NT2/D1 (cell line): Measurements from ENCODE around the gene PLTP.
"Not testable (repeated sequence)": the region's sequence is repeated elsewhere in the genome, so short reads cannot be mapped to it uniquely, and the experiment has no call there.

Experiments used
- DNase-seq: peaks from one replicate; pipeline ENCODE4 v3.0.0-alpha.2; 2011; ENCODE audit warnings: low read depth, low spot score
- H3K27me3 ChIP-seq: 2 replicates; pipeline ENCODE4 v1.6.0; 2011; ENCODE audit warnings: mild to moderate bottlenecking; ENCODE audit not compliant: insufficient read length, insufficient read depth
- H3K36me3 ChIP-seq: 2 replicates; pipeline ENCODE4 v1.6.1; 2011; ENCODE audit warnings: mild to moderate bottlenecking, low read length, mixed read lengths; ENCODE audit not compliant: insufficient read depth, insufficient read length
- H3K4me1 ChIP-seq: 2 replicates; pipeline ENCODE4 v1.5.1; 2011; ENCODE audit not compliant: insufficient read depth, insufficient read length
- H3K4me3 ChIP-seq: 2 replicates; pipeline ENCODE4 v1.5.1; 2011; ENCODE audit warnings: low read depth; ENCODE audit not compliant: insufficient read length
- H3K9ac ChIP-seq: 2 replicates; pipeline ENCODE4 v1.6.0; 2011; ENCODE audit warnings: low read depth; ENCODE audit not compliant: insufficient read length
- H3K9me3 ChIP-seq: 2 replicates; pipeline ENCODE4 v1.5.1; 2011; ENCODE audit warnings: mild to moderate bottlenecking, low read length; ENCODE audit not compliant: insufficient read depth
- SUZ12 ChIP-seq: IDR thresholded peaks from 2 replicates; pipeline ENCODE4 v1.6.1; 2011; ENCODE audit not compliant: insufficient read length, insufficient read depth; ENCODE audit errors: extremely low read depth
- YY1 ChIP-seq: IDR thresholded peaks from 2 replicates; pipeline ENCODE4 v1.6.1; 2011; ENCODE audit not compliant: insufficient read length, insufficient read depth
- ZNF274 ChIP-seq: IDR thresholded peaks from 2 replicates; pipeline ENCODE4 v1.6.1; 2011; ENCODE audit warnings: mild to moderate bottlenecking, low read depth, low read length

PLTP gene

GRCh38 chr20:45883100-45883469 is 28.9 kb downstream of the PLTP start:
- H3K4me3 ChIP-seq = no peak overlapping the region
- no peaks in the 10 kb centered on the region for H3K27me3 ChIP-seq
- no peak for DNase-seq
- peaks cover 33% of the 10 kb centered on the region for H3K36me3 ChIP-seq
- no peak for TF ChIP-seq YY1
- no peak for TF ChIP-seq SUZ12
- no peak for TF ChIP-seq ZNF274
- H3K4me1 ChIP-seq = peaks cover 4% of the 10 kb centered on the region
- no peak overlapping the region for H3K9ac ChIP-seq
- no peaks in the 10 kb centered on the region for H3K9me3 ChIP-seq

DNA sequence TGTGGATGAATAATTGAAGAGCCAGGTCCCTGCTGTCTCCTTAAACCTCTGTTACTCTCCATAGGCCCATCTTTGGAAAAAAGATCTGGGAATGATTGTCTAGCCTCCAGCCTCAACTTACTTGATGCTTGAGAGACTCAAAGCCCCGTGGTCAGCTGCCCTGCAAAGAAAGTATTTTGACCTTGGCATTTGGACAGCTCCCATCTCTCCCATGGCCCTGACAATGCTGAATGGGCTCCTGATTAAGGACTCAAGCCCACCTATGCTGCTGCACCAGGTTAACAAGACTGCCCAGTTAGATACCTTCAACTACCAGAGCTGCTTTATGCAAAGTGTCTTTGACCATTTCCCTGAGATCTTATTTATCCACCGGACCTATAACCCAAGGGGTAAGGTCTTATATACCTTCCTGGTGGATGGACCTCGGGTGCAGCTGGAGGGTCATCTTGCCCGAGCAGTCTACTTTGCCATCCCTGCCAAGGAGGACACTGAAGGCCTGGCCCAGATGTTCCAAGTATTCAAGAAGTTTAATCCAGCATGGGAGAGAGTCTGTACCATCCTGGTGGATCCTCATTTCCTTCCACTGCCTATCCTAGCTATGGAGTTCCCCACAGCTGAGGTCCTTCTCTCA is 29.4 kb downstream of the PLTP start:
- TF ChIP-seq SUZ12 (no peak), YY1 (no peak), ZNF274 (no peak)
- no peaks in the 10 kb centered on the region for H3K9me3 ChIP-seq
- no peak overlapping the region for H3K4me3 ChIP-seq
- no peak overlapping the region for H3K9ac ChIP-seq
- no peak for DNase-seq
- H3K27me3 ChIP-seq = no peaks in the 10 kb centered on the region
- peaks cover 38% of the 10 kb centered on the region for H3K36me3 ChIP-seq
- peaks cover 7% of the 10 kb centered on the region for H3K4me1 ChIP-seq

DNA sequence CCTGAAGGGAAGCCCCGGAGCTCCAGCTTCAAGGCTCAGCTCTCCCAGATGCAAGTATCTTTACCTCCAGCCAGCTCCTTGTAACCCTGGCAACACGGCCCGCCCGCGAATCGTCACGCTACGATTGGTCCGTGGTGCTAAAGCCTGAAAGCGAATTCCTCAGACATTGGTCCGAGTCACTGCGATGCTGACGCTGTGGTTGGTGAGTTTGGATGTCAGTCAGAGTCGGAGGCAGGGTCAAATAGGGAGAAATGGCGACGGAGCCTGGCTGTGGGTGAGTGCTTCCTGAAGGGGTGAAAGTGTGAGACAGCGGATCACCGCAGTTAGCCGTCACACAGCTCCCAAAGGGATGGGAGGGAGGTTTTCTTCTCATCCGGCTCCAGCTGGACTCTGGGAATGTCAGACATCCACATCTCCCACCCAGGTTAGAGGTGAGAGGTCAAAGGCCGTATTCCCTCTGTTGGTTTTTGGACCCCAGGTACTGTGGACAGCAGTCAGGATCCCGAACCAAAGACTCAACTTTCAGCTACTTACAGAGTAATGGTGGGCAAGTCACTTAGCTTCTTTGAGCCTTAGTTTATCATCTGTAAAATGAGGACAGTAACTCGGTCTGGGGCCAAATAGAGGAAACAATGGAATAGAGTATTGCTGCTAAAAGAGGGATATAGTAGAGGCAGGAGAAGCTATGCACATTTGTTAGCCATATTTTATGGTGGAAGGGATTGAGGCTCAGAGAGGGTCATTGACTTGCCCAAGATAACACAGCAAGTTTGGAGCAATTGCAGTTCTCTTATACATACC is 30.8 kb downstream of the PLTP start, which contains the start of gene ZSWIM1:
ZSWIM1 (plus strand) TSS at position 240 of the 801 bp plus-strand sequence. CDS start 1,366 bp downstream, outside the sequence.
- no peaks in the 10 kb centered on the region for H3K9me3 ChIP-seq
- DNase-seq = peak; percentile 99
- no peaks in the 10 kb centered on the region for H3K27me3 ChIP-seq
- peaks cover 7% of the 10 kb centered on the region for H3K4me1 ChIP-seq
- TF ChIP-seq SUZ12 (no peak), ZNF274 (no peak), YY1 (peak; percentile 74)
- H3K4me3 ChIP-seq = peak within 1 kb of the TSS; percentile 94
- peak within 1 kb of the TSS; percentile 96 for H3K9ac ChIP-seq
- H3K36me3 ChIP-seq = peaks cover 39% of the 10 kb centered on the region

DNA sequence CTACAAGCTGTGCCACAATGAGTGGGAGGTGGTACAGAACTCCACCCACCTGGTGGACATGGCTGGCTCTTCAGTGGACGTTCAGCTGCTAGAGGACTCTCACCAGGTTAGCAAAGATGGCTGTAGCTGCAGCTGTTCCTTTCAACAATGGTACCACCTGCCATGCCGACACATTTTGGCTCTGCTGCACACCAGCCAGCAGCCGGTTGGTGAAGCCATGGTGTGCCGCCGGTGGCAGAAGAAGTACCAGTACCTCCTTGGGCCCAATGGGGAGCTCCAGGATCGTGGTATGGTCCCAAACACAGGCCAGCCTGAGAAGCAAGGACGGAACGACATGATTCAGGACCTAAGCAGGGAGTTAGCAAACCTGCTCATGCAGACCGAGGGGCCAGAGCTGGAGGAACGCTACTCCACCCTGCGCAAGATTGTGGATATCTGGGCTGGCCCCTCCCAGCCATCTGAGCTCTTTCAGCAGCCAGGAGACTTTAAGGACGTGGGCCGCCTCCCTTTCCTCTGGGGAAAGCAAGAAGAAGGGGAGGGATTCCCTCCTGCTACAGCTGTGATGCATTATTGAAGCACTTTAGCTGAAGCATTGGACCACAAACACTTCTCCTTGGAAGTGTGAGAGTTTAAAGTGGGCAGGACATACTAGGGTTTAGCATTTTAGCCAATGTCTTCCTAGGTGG is 33.7 kb downstream of the PLTP start:
- no peak overlapping the region for H3K4me3 ChIP-seq
- no peak for DNase-seq
- no peak overlapping the region for H3K9ac ChIP-seq
- peaks cover 26% of the 10 kb centered on the region for H3K36me3 ChIP-seq
- TF ChIP-seq ZNF274 = no peak
- TF ChIP-seq YY1 = no peak
- no peak for TF ChIP-seq SUZ12
- no peaks in the 10 kb centered on the region for H3K9me3 ChIP-seq
- no peaks in the 10 kb centered on the region for H3K27me3 ChIP-seq
- H3K4me1 ChIP-seq = peaks cover 7% of the 10 kb centered on the region

GRCh38 chr20:45874576-45874975 is 37.4 kb downstream of the PLTP start:
- TF ChIP-seq SUZ12 = no peak
- no peak for TF ChIP-seq YY1
- no peak for TF ChIP-seq ZNF274
- Histone ChIP-seq H3K4me3 (no peak overlapping the region), H3K4me1 (peaks cover 7% of the 10 kb centered on the region), H3K9ac (no peak overlapping the region), H3K27me3 (no peaks in the 10 kb centered on the region), H3K36me3 (peaks cover 17% of the 10 kb centered on the region), H3K9me3 (no peaks in the 10 kb centered on the region)
- DNase-seq = no peak

DNA sequence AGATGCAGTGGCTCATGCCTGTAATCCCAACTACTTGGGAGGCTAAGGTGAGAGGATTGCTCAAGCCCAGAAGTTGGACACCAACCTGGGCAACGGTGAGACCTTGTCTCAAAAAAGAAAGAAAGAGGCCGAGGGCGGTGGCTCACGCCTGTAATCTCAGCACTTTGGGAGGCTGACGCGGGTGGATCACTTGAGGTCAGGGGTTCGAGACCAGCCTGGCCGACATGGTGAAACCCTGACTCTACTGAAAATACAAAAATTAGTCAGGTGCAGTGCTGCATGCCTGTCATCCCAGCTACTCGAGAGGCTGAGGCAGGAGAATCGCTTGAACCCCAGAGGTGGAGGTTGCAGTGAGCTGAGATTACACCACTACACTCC is 37.9 kb downstream of the PLTP start:
- not testable (repeated sequence) for H3K4me3 ChIP-seq, H3K4me1 ChIP-seq, H3K27me3 ChIP-seq, DNase-seq, H3K9me3 ChIP-seq, H3K9ac ChIP-seq
- peaks cover 17% of the 10 kb centered on the region for H3K36me3 ChIP-seq
